Hematopoietic multipotent progenitor cell treated with erythropoietin and hydrocortisone succinate and interleukin-3 and kit ligand, for 8 days (in vitro differentiated cells): ENCODE results near the gene LITAF.
"Not testable (repeated sequence)": the region's sequence is repeated elsewhere in the genome, so short reads cannot be mapped to it uniquely, and the experiment has no call there.

Source experiments
- DNase-seq: peaks from one replicate; pipeline ENCODE4 v3.0.0-alpha.2; 2015

LITAF gene

DNA sequence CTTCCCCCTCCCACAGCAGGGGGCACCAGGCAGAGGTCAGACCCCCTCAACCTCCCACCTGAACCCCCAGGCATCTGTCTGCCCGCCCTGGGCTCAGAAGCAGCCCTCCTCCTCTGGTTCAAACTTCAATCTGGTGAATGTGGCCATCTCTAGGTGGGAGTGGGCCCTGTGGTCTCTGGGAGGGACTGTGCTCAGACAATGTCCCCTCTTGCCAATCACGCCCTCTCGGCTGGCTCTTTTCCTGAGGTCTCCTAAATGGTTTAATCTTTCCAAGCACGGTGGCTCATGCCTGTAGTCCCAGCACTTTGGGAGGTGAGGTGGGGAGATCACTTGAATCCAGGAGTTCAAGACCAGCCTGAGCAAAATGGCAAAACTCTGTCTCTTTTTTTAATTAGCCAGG, 15.2 kb downstream of the LITAF start:
- no peak for DNase-seq

DNA sequence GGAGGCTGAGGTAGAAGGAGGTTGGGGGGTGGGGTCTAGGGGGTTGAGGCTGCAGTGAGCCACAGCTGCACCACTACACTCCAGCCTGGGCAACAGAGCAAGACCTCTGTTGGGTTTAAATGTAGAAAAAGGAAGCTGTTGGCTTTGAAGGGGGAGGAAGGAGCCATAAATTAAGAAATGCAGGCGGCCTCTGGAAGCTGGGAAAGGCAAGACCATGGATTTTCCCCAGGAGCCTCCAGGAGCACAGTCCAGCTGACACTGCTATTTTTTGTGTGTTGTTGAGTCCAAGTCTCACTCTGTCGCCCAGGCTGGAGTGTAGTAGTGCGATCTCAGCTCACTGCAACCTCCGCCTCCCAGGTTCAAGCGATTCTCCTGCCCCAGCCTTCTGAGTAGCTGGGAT, 15.9 kb downstream of the LITAF start:
- DNase-seq, result no peak

DNA sequence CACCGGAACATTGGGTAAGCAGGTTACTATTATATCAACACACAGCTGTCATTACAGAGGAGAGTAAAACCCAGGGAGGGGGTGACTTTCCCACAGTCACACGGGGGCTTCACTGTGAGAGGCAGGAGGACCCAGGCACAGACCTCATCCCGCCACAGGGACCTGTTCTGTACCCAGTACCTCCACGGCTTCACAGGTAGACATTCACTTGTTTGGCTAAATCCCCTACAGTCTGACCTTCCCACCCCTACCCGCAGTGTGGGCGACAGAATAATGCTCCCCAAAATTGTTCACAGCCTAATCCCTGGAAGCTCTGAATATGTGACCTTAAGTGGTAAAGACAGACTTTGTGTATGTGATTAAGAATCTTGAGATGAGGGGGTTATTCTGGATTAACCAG, 16.5 kb downstream of the LITAF start:
- no peak for DNase-seq

DNA sequence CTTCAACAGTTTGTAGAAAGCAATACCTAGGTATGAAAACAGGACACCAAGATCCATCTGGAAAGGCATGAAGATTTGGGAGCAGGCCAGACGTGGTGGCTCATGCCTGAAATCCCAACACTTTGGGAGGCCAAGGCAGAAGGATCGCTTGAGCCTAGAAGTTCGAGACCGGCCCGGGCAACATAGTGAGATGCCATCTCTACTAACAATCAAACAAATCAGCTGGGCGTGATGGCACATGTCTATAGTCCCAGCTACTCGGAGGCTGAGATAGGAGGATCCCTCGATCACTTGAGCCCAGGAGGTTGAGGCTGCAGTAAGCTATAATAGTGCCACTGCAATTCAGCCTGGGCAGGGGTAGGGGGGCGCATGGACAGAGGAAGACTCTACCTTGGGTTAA, 20.3 kb downstream of the LITAF start:
- no peak for DNase-seq

DNA sequence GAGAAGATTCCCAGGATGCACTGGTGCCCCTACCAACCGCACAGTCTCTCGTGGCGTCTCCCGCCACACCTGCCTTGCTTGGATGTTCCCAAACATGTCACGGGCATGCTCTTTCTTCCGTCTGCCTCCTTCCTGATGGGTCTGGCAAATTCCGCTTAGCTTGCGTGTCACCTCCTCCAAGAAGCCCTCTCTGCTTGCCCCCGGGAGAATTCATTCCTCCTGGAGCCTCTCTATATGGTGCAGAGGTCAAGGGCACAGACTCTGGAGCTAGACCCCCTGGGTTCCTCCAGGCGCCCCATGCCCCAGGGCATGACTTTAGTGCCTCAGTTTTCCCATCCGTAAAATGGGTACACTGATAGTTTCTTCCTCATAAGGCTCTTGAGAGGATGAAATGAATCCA, 21.1 kb downstream of the LITAF start:
- no peak for DNase-seq

DNA sequence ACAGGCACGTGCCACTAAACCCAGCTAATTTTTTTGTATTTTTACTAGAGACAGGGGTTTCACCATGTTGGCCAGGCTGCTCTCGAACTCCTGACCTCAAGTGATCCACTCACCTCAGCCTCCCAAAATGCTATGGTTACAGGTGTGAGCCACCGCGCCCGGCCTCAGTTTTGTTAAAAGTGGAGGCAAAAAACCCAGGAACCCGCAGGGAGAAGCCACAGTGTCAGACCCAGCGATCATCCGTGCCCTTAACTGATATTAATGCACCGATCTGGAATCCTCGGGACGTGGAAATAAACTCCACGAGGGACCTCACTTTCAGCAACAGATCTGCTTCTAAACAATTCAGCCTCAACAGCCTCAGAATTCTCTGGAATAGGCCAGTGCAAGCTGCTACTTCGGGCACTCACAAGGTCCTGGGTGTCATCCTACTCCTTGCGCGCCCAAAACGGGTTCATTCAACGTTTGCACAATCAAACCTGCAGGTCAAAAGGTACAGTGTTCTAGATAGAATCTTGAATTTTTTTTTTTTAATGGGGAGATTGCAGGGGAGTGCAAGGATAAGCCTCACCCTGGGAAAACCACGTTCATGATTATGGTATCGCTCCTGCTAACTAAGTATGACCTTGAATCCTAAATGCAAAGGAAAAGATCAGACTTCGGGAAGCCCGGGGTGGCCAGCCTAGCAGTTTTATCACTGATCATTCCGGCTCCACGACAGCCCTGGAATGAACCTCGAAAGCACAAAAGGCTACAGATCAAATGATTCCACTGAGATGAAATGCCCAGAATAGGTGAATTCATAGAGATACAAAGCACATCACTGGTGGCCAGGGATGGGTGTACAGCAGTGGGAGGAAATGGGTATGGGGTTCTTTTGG, 22.4 kb downstream of the LITAF start:
- DNase-seq, result no peak

DNA sequence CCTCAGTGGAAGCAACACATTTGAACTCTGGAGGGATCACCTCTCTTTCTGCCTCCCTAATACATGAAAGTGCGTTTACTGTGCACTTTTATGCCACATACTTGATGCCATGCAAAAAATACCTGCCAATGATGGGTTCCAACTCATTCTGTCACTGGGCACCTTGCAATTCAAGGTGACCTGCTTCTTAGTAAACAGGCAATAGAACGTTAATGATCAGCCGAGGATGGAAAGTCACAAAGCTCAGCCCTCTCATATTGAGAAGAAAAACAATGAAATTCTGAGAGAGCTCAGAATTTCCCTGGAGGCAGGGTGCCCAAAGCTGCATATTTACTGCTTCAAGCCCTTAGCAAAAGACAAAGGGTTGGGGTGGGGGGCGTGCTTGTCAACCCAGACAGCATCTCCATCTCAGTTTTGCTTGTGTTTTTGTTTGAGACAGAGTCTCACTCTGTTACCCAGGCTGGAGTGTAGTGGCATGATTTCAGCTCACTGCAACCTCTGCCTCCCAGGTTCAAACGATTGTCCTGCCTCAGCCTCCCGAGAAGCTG, 23.2 kb downstream of the LITAF start:
- DNase-seq, result no peak

DNA sequence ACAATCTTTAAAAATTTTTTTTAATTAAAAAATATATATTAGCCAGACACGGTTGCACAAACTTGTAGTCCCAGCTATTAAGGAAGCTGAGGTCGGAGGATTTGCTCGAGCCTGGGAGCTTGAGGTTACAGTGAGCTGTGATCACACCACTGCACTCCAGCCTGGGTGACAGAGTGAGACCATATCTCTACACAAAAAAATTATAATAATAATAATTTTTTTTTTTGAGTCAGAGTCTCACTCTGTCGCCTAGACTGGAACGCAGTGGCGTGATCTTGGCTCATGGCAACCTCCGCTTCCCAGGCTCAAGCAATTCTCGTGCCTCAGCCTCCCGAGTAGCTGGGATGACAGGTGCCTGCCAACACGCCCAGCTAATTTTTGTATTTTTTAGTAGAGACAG, 23.8 kb downstream of the LITAF start:
- DNase-seq, result no peak

DNA sequence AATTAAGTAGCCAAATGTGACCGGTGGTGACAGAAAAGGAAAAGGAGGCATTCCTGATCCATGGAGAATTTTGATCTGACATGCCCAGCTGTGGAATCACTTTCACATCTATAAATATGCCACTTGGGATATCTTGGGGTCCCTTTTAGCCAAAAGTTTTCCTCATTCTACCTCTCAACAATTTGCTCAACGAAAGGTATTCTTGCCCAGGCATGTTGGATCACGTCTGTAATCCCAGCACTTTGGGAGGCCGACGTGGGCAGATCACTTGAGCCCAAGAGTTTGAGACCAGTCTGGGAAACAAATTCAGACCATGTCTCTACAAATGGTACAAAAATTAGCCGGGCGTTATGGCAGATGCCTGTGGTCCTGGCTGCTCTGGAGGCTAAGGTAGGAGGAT, 24.3 kb downstream of the LITAF start:
- DNase-seq, result no peak

DNA sequence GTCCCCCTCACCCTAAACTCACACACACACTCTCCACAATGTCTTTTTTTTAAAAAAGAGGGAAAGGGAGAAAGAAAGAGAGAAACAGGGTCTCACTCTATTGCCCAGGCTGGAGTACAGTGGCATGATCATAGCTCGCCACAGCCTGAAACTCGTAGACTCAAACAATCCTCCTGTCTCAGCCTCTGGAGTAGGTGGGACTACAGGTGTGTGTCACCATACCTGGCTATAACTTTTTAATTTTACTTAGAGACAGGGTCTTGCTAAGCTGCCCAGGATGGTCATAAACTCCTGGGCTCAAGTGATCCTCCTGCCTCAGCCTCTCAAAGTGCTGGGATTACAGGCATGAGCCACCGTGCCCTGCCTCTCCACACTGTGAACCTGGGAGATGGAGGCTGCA, 24.9 kb downstream of the LITAF start:
- DNase-seq, result no peak

DNA sequence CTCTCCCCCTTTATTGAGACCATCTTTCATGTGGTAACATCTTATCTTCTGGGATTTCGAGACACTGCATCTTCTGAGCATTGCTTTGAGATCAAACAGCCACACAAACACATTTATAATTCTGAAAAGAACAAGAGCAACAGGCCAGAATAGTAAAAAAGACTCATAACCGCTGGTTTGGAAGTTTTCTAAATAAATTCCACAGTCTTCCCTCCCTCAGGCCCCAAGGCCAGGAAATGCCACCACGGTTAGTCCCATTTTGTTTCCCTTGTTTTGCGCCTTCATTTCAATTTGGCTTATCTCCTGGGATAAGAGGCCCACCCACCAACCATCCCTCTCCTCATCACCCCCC, 25.3 kb downstream of the LITAF start:
- no peak for DNase-seq

DNA sequence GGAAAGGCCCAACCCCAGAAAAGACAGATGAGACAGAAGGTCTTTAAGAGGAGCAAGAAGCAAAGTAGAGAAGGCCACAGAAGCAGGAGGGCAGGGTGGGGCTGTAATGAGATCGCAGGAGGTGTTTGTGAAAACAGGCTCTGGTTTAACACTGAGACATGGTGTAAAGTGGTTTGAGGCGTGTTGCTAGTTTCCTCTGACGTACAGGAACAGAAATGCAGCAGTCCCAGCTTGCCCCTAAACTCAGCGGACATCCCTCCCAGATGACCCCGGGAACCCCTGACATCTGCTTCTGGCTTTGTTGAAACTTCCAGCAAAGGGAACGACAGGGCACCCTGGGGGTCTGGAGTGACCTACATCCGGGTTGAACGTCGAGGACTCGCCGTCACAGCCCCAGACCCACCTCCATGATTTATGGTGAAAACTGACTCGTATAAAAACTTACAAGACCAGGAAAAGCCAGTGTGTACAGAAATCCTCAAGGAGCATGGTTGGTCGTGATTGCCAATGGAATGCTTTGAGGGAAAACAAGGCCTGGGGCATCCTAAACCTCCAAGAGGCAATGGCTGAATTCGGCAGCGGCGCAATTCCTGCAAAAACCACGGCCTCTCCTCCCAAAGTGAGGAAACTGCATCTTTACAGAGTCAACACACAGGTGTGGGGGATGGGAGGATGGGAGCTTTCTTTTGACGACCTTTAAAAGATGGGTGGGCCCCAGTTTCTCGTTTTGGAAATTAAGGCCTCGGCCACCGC, 25.8 kb downstream of the LITAF start:
- no peak for DNase-seq

DNA sequence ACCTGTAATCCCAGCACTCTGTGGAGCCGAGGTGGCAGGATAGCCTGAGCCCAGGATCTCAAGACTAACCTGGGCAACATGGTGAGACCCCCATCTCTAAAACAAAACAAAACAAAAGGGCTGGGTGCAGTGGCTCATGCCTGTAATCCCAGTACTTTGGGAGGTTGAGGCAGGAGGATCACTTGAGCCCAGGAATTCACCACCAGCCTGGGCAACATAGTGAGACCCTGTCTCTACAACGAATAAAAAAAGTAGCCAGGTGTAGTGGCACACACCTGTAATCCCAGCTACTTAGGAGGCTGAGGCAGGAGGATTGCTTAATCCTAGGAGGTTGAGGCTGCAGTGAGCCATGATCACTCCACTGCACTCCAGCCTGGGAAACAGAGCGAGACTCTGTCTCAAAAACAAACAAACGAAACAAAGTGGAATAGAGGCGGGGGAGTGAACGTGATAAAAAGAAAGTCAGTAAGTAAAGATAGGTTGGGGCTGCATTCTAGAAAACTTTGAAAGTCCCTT, 28.4 kb downstream of the LITAF start:
- not testable (repeated sequence) for DNase-seq

DNA sequence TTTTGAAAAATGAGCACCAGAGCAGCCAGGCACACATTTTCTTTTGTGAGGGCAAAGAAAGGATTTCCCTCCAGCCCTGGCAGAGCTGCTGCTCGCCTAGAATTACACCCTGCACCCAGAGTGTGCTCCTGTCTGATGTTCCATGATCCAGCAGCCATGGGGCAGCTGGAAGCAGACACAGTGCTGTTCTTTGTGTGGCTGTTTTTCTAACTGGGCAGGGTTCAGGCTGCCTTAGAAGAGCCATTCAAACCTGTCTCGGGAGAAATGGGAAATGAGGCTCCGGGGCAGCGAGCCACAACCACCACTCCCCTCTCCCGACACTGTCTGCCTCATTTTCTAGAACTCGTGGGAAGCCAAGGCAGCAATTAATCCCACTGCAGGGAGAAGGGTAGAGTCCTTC, 28.9 kb downstream of the LITAF start:
- no peak for DNase-seq

DNA sequence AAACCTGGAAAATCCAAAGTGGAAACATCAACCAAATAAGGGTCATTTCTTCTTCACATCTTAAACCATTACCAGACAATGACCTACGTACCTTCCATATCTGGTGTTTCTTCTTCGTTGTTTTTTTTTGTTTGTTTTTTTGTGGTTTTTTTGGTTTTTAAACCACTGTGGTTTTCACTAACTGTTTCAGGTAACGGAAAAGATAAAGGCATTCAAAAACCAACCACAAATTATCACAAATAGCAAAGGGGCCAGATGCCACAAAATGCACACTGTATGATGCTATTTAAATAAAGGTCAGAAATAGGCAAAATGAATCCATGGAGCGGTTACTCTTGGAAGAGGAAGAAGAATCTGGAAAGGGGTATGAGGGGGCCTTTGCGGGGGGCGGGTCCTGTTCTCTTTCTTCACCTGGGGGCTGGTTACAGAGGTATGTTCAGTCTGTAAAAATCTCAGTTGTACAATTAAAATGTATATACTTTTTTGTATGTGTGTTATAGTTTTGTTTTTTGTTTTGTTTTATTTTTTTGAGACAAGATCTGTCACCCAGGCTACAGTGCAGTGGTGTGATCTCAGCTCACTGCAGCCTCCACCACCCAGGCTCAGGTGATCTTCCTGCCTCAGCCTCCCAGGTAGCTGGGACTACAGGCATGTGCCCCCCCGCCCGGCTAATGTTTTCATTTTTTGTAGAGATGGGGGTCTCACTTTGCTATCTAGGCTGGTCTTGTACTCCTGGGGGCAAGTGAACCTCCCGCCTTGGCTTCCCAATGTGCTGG, 29.6 kb downstream of the LITAF start:
- peak; percentile 14 for DNase-seq

DNA sequence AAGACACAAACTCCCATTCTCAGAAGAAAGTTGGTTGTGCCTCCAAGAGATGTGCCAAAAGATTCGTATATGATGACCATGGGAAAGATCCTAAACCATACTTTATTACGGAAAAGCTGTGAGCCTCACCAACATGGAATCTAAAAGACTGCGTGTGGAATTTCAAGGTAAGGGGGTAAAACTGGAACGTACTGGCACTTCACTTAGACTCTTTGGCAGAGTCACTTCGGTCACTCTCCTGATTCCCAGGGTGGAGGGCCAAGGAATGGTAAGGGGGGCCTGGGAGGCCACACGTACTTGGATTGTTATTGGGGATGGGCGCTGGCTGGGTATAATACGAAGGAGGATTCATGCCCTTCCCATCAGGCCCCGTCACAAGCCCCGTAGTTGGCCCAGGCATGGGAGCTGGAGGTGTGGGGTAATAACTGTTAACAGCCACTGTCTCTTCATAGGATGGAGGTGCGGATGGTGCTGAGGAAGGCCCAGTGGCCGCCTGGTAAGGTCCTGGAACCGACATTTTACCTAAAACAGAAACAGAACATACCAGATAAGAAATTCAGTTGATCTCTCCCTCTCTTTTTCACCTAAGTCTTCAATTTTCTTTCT, 30.4 kb downstream of the LITAF start:
- DNase-seq, result no peak

DNA sequence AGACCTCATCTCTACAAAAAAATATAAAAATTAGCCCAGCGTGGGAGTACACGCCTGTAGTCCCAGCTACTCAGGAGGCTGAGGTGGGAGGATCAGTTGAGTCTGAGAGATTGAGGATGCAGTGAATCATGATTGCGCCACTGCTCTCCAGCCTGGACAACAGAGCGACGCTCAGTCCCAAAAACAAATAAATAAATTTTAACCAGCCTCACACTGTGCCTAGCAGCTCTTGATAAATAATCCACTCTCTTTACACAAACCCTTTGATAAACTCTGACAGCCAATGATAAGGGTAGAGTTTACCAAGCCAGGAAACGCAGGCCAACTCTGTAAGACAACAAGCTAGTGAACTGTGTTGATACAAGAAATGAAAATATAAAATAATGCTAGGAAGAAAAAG, 32.7 kb downstream of the LITAF start:
- DNase-seq, result no peak

DNA sequence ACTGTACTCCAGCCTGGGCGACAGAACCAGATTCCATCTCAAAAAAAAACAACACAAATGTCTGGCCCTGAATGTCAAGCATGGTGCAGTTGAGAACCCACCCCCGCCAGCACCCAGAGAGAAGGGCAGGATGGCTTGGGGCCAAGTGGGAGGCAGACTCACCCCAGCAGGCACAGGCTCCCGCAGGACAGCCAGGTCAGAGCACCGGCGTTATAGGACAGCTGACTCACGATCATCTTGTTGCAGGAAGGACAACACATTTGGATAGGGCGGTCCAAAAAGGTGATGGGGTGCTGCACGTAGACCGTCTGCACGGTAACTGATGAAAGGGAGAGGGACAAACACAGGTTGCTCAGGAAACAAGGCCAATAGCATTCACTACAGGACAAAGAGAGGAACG, 33.3 kb downstream of the LITAF start:
- DNase-seq, result no peak

DNA sequence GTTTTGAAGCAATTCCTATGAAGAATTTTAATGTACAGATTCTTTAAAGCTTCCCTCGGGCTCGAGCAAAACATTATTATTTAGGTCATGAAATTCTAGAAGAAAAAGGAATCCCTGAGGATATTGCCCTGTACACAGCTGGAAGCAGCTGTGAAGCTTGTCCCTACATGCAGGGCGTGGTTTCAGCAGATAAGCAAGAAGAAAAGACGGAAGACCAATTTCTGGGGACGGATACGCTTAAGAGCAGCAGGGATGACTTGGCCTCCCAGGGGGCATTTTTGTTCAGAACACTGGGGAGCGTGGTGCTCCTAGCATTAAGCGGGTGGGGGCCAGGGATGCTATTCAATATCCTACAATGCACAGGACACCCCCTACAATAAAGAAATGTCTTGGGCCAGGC, 34.3 kb downstream of the LITAF start:
- no peak for DNase-seq

DNA sequence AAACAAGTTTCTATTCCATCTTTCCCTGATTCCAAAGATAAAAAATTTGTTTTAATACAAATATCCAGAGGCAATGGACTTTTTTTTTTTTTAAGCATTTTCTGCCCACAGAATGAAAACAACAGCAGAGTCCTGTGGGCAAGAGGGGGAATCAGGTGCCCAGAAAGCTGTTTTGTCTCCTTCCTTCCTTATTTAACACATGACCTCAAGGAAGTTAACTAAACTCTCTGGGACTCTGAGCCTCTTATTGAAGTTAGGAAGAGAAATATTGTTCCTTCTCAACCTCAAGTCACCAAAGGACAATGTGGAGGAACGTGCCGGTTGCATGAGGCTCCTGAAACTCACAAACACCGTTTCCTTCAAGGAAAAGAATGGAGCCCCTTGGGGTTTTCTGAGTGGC, 34.9 kb downstream of the LITAF start:
- no peak for DNase-seq

DNA sequence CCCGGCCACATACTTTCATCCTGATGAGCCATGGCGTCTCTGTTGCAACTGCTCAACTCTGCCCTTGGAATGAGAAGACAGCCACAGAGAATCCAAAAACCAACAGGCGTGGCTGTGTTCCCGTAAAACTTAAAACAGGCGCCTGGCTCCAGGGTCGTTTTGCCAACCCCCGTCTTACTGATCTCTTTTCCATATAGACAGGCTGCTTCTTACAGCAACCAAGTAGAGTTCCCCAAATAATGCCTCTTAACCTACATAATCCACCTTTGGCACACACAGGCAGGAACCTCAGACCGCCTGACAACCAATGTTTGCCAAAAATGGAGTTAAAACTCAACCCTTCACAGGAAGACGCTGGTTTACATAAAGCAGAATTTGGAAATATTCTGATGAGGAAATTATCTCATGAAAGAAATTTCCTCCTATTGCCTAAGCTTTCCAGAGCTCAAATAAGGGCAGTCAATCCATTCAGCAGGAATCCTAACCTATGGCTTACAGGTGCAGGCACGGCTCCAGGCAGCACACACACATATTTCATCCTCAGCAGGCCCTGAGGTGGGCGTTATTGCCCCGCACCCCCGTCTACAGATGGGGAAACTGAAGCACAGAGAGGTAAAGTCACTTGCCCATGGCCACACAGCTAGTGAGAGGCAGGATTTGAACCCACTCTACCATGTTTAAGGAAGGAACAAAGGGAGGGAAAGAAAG, 35.8 kb downstream of the LITAF start:
- DNase-seq, result no peak
